GM18519 (cell line): Measurements from ENCODE around the gene EVL.

Experiments
- ATAC-seq: cut with Tn5 transposase; IDR thresholded peaks from one replicate; pipeline ENCODE4 v1.9.1; 2021; ENCODE audit warnings: mild to moderate bottlenecking, moderate library complexity; ENCODE audit not compliant: unreplicated experiment, low FRiP score

The EVL gene

DNA sequence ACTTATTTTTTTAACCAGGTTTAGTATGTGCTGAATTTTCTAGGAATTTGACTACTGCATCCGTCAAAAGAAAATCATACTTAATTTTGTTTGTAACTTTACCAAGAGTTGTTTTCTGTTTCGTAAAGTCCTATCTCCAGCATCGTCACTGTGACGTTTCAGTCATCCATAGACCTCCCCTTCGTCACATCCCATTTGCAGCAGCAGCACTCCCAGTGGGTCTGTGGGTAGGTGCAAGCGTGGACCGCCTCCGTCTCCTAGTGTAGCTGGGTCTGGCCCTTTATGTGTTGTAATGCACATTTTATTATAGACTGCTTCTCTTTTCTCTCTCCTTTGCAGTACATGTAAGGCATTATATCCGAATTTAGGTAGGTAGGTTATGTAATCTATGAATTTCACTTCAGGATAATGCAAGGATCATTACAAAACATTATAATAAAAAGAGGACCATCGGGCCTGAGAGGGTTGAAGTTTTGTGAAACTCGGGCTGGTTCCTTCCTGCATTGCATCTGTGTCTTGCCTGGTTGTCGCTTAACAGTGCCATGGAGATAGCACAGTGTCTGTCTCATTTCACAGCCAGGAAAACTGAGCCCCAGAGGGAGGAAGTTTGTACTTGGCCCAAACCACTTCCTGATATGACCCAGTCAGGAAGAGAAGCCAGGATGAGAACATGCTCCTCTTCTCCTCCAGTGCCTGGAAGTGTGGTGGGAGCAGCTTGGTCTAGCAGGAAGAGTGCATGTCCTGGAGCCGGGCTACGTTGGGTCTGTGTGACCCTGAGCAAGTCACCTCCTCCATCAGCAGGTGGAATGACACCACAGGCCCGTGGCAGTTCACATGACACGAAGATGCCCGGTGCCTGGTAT, 41.3 kb downstream of the EVL start:
- ATAC-seq: no peak

DNA sequence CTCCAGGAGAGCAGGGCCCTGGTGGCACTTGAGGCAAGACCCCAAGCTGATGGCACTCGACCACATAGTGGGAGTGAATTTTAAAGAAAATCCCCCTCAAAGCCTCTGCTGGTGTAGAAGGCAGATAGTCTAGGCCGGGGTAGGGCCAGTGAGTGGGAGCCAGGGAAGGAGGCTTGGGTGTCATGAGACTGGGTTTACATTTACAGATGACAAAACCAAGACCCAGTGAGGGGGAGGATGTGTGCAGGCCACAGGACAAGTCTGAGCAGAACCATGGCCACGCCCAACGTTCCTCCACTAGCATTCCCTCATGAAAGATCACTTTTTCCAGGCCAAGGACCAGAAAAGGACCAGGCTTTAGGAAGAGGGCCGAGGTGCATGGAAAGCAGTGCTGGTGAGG, 42.0 kb downstream of the EVL start:
- ATAC-seq: no peak

- peak; percentile 39 for ATAC-seq
Observed at GRCh38 chr14:100108042-100108825, 43.0 kb downstream of the EVL start.

GRCh38 chr14:100108840-100109593, 43.8 kb downstream of the EVL start:
- no peak for ATAC-seq

DNA sequence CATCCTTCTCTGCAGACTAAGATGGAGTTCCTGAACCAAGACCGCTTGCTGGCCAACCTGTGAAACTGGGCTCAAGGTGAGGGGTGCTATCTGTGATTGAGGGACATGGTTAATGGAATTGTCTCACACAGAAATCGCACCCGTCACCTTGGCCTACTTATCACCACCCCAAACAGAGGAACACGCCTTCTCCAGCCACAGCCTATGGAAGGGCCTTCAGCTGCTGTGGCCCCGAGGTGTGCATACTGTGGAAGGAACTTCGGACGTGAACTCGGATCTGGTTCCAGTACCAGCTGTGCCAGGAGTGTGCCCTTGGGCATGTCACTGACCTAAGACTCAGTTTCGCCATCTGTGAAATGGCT, 44.4 kb downstream of the EVL start:
- ATAC-seq: no peak

GRCh38 chr14:100110816-100111215, 45.6 kb downstream of the EVL start:
- no peak for ATAC-seq

DNA sequence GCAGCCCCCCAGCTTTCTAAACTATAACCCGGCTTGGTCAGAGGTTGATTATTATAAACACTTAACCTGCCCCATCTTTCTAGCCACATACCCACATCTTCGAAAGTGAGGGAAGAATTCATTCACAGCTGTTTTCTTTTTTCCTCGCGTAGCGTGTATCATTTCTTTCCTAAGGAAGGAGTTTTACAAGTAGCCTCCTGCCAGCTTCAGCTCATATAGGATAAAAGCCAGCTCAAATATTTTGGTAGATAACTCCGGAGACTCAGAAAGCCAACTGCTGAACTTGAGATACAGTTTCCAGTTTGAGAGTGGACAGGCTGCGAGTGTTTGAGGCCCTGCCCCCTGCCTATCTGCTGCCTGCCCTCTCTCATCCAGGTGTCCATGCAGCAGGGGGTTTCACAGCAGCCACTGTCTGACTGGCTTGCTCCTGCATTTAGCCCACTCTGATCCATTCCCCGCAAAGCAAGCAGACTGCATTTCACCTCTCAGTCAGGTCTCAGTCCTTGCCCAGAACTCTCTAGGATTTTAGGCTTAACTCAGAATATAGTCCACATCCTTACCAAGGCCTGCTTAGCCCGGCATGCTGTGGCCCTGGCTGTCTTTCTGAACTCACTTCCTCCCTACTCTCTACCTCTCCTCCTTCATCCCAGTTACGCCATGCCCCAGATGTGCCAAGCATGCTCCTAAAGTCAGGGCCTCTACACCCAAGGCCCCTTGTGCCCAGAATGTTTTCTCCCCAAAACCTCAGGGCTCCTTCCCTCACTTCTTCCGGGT, 46.9 kb downstream of the EVL start:
- ATAC-seq: no peak

DNA sequence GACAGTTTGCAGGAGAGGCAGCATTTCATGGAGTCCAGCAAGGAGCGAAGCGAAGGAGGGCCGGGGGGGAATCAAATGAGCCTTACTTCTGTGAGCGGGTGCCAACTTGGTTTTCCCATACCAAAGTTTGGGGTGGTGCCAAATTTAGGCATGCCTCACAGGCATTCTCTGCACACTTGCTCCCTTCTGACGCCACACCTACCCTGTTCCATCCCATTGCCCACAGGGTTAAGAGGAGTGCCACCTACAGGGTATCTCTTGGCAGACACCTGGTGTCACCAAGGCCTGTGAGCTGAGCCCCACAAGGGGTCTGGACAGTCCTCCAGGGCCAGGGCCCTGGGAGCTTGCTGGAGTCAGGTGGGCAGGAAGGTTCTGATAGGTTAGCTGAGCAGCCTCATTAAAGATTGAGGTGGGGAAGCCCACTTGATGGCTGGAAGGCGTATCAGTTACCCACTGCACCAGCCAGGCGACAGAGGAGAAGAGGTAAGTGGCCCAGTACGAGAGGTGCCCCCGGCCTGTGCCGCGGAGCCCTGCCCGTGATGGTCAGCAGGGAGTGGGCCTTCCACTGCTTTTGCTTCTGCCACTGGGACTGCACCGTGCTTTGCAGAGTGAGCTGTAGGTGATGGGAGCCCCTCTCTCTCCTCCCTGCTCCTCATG, 49.0 kb downstream of the EVL start:
- no peak for ATAC-seq

GRCh38 chr14:100115236-100115635, 50.0 kb downstream of the EVL start:
- ATAC-seq: no peak

- no peak for ATAC-seq
Observed at GRCh38 chr14:100115726-100116125, 50.5 kb downstream of the EVL start.

GRCh38 chr14:100116134-100116533, 50.9 kb downstream of the EVL start:
- ATAC-seq: no peak

GRCh38 chr14:100117026-100117425, 51.8 kb downstream of the EVL start:
- ATAC-seq: no peak

DNA sequence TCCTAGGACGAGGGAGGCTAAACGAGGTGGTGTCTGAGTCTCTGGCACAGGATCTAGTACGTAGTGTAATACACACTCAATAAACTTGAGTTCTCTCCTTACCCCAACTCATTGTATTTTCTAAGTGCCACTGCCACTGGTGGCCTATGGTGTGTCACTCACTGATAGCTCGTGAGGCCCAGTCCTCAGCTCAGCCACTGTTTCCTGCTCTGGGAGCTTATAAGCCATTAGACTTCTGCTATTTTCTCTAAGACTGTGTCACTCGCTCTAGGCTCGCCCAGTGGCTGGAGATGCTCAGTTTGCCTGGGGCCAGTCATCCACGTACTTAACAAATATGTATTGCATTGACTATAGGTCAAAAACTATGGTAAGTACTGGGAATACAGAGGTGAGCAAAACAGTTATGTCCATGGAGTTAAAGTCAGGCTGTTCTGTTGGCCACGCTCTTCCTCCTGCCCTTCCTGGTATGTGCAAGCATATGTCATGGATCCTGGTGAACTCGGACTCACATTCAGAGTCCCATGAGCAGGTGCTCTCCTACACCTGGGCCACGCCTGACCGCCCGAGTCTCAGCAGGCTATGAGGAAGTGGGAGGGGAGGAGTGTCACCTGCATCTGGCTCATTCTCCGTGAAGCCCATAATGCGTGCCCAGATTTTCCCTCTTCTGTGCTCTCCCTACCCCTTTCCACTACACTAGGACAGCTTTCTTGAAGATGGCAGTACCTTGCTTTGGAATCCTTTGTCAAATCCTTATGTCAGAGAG, 52.6 kb downstream of the EVL start:
- ATAC-seq: no peak

- no peak for ATAC-seq
Observed at GRCh38 chr14:100118396-100119011, 53.3 kb downstream of the EVL start.

DNA sequence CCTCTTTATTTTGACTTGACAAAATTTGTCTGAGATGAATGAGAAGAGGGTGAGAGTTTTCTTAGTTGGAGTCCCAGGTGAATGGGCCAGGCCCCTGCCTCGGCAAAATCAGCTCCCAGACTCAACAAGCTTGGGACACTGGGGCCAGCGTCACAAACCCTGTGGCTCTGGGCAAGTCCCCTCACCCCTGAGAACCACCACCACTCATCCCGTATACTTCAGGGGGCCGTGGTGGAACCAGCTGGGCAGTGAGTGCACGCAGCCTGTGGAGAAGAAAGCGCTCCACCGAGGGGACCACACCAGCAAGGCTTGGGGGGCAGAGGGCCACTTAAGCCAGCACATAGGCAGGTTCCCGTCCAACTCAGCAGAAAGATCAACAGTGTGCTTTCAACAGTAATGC, 54.0 kb downstream of the EVL start:
- no peak for ATAC-seq

- ATAC-seq: no peak
Observed at GRCh38 chr14:100120522-100121269, 55.5 kb downstream of the EVL start.

- ATAC-seq: no peak
Observed at GRCh38 chr14:100121643-100122480, 56.6 kb downstream of the EVL start.
